OCI-LY1 (cell line): ENCODE data around the gene LY86.

Experiments
- CTCF ChIP-seq: fragments of 200-600 bp; sonication (generic), shearing (Covaris generic); IDR thresholded peaks from 2 replicates; pipeline ENCODE4 v1.5.1; 2017; ENCODE audit warnings: mild to moderate bottlenecking, antibody characterized with exemption, low read length, moderate library complexity, mixed read lengths
- EZH2 ChIP-seq: fragments of 200-600 bp; sonication (generic), shearing (Covaris generic); IDR thresholded peaks from 2 replicates; pipeline ENCODE4 v1.8.0; 2017; ENCODE audit warnings: borderline replicate concordance, mixed run types, mild to moderate bottlenecking, antibody characterized with exemption, low read length, moderate library complexity, mixed read lengths

DNA sequence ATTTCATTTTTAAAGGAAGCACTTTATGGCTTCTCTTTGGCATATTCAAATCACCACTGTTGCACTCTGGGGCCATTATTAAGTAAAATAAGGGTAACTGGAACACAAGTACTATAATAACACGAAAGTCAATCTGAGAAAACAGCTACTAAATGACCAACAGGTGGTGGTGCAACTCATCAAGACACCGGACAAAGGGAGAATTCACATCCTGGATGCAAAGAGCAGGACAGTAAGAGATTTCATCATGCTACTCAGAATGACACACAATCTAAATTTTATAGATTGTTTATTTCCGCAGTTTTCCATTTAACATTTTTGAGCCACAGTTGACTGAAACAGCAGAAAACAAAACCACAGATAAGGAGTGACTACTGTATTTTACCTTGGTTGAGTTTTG, 27.6 kb upstream of the LY86 start:
- TF ChIP-seq CTCF (peak; percentile 11; the same call in 1 of the 2 replicates), EZH2 (no peak)
